HepG2 (cell line): Measurements from ENCODE around the gene ZBTB7B. TPM values are rescaled to one million over a fixed set of nuclear protein-coding genes. Genes with fewer than 3 reads are reported as not detected.

ENCODE experiments used
- CHCHD3 ChIP-seq: sonication (generic); formaldehyde crosslinking; IDR thresholded peaks from 2 replicates; pipeline ENCODE4 v1.8.0; 2022; ENCODE audit warnings: mild to moderate bottlenecking, missing genetic modification reagents, moderate library complexity
- CREB1 ChIP-seq, 2 experiments: fragments of 450-650 bp in 1 of 2; IDR thresholded peaks; 2 replicates each; pipeline ENCODE4 v1.6.1; 2016 to 2017; ENCODE audit warnings: control low read depth in 1 of 2, mild to moderate bottlenecking in 1 of 2, missing compliant biosample characterization in 1 of 2, missing genetic modification characterization in 1 of 2
- ETV5 ChIP-seq: IDR thresholded peaks from 2 replicates; pipeline ENCODE4 v1.6.1; 2018; ENCODE audit warnings: missing biosample characterization, missing genetic modification reagents, inconsistent platforms, borderline replicate concordance
- HMGXB3 ChIP-seq: sonication (generic); formaldehyde crosslinking; IDR thresholded peaks from 2 replicates; pipeline ENCODE4 v1.4.0; 2020; ENCODE audit warnings: missing genetic modification reagents, borderline replicate concordance
- NFE2 ChIP-seq: sonication (generic); formaldehyde crosslinking; IDR thresholded peaks from 2 replicates; pipeline ENCODE4 v1.4.0; 2020; ENCODE audit warnings: missing genetic modification reagents
- PBX2 ChIP-seq: IDR thresholded peaks from 2 replicates; pipeline ENCODE4 v1.6.1; 2016; ENCODE audit warnings: control low read depth
- PRDM10 ChIP-seq: sonication (generic); formaldehyde crosslinking; IDR thresholded peaks from 2 replicates; pipeline ENCODE4 v1.4.0; 2020; ENCODE audit warnings: low read depth, missing genetic modification reagents
- RAD51 ChIP-seq: fragments of 450-650 bp; IDR thresholded peaks from 2 replicates; pipeline ENCODE4 v1.6.1; 2016; ENCODE audit warnings: borderline replicate concordance
- SKI ChIP-seq: fragments of 450-650 bp; IDR thresholded peaks from one replicate; pipeline ENCODE4 v1.6.1; 2018; ENCODE audit warnings: mild to moderate bottlenecking; ENCODE audit not compliant: partially characterized antibody
- SP5 ChIP-seq: IDR thresholded peaks from 2 replicates; pipeline ENCODE4 v1.6.1; 2016; ENCODE audit warnings: low read depth, borderline replicate concordance
- STAG1 ChIP-seq: sonication (generic); formaldehyde crosslinking; IDR thresholded peaks from 2 replicates; pipeline ENCODE4 v1.4.0; 2020; ENCODE audit warnings: missing genetic modification reagents
- TEAD3 ChIP-seq: optimal IDR thresholded peaks from 2 replicates; pipeline ENCODE3; 2016; ENCODE audit warnings: borderline replicate concordance
- ZBTB7A ChIP-seq: sonication (generic); formaldehyde crosslinking; IDR thresholded peaks from 2 replicates; pipeline ENCODE4 v1.8.0; 2022; ENCODE audit warnings: mild to moderate bottlenecking, missing genetic modification reagents
- ZNF3 ChIP-seq: IDR thresholded peaks from 2 replicates; pipeline ENCODE4 v1.7.0; 2017; ENCODE audit warnings: inconsistent platforms
- ZNF44 ChIP-seq: sonication (generic); formaldehyde crosslinking; IDR thresholded peaks from 2 replicates; pipeline ENCODE4 v1.5.1; 2020; ENCODE audit warnings: mild to moderate bottlenecking, missing genetic modification reagents
- ZNF691 ChIP-seq: sonication (generic); formaldehyde crosslinking; IDR thresholded peaks from 2 replicates; pipeline ENCODE4 v1.4.0; 2020; ENCODE audit warnings: missing genetic modification reagents, low read depth, mild to moderate bottlenecking, borderline replicate concordance
- ZNF7 ChIP-seq: IDR thresholded peaks from 2 replicates; pipeline ENCODE4 v1.6.1; 2016; ENCODE audit warnings: missing biosample characterization, missing genetic modification reagents
- ZNF749 ChIP-seq: sonication (generic); formaldehyde crosslinking; IDR thresholded peaks from 2 replicates; pipeline ENCODE4 v1.8.0; 2022; ENCODE audit warnings: mild to moderate bottlenecking, missing genetic modification reagents, moderate library complexity, borderline replicate concordance
- ZNF775 ChIP-seq: sonication (generic); formaldehyde crosslinking; IDR thresholded peaks from 2 replicates; pipeline ENCODE4 v1.4.0; 2020; ENCODE audit warnings: missing genetic modification reagents, mild to moderate bottlenecking, moderate library complexity, borderline replicate concordance
- polyA plus RNA-seq, 8 experiments: library from polyadenylated mRNA; depleted of rRNA in 3 of 8; stranded (reverse) in 7 of 8; unstranded in 1 of 8; fragments of >200 nt; fragmentation: Illumina TruSeq in 4 of 8; extraction: Trizol in 4 of 8; gene quantifications; 2 replicates each; pipeline versions ENCODE4 v1.2.1 to v1.2.3, GENCODE V29; 2011 to 2016; ENCODE audit warnings: low read depth in 4 of 8, missing spikeins in 1 of 8, mixed read lengths in 1 of 8; ENCODE audit not compliant: insufficient read depth in 1 of 8
- total RNA-seq, 5 experiments: library from RNA; depleted of rRNA; stranded (reverse); fragments of >200 nt; fragmentation: Illumina TruSeq; extraction: Trizol; gene quantifications; 2 replicates each; pipeline ENCODE4 v1.2.3, GENCODE V29; 2016; ENCODE audit warnings: low read depth in 1 of 5

The ZBTB7B gene
- total and polyA plus RNA-seq, 2 of the 13 experiments (the other 11 are each of a cell fraction or from before 2014, with no cell fraction given) = 15.5 to 17.5 TPM

- TF ChIP-seq SP5 (CRISPR knock-in tag) = peak; percentile 46; the same call in 1 of the 2 replicates
- TF ChIP-seq CREB1 (IDR thresholded peaks at IDR 0.05) = peak; percentile 81
- TF ChIP-seq CREB1 (CRISPR knock-in tag; IDR thresholded peaks at IDR 0.05) = peak; percentile 93
- TF ChIP-seq NFE2 (CRISPR knock-in tag) = no peak
- TF ChIP-seq ZNF3 (CRISPR knock-in tag) = no peak
- no peak for TF ChIP-seq TEAD3 (CRISPR knock-in tag)
- TF ChIP-seq SKI = no peak
- TF ChIP-seq ZNF775 (CRISPR knock-in tag) = no peak
- peak; percentile 100 for TF ChIP-seq PBX2 (CRISPR knock-in tag)
- TF ChIP-seq ZNF691 = 0 out of 2 replicates have a peak, but pooled peaks have one; percentile 47
- TF ChIP-seq ETV5 (CRISPR knock-in tag) = no peak; the same call in 1 of the 2 replicates
- TF ChIP-seq ZBTB7A = no peak
- no peak for TF ChIP-seq STAG1 (CRISPR knock-in tag)
- no peak for TF ChIP-seq CHCHD3 (CRISPR knock-in tag)
- no peak; the same call in none of the 2 replicates for TF ChIP-seq PRDM10 (CRISPR knock-in tag)
- peak; percentile 75; the same call in 1 of the 2 replicates for TF ChIP-seq ZNF44 (CRISPR knock-in tag)
- TF ChIP-seq HMGXB3 (CRISPR knock-in tag) = peak; percentile 44; the same call in 1 of the 2 replicates
- TF ChIP-seq RAD51 = peak; percentile 80
- no peak for TF ChIP-seq ZNF7 (CRISPR knock-in tag)
- no peak; the same call in 1 of the 2 replicates for TF ChIP-seq ZNF749
These were observed 19.5 kb upstream of the ZBTB7B start, which contains the start of gene FLAD1 (continued) for GRCh38 chr1:154982897-154983648.
